Fibroblast of pulmonary artery (primary cell): ENCODE results near the gene NKD2.

Experiments
- DNase-seq: peaks from one replicate; pipeline ENCODE4 v3.0.0-alpha.2; 2010; ENCODE audit warnings: low read depth
- H3K4me3 ChIP-seq: replicated peaks from 2 replicates; pipeline ENCODE4 v1.5.1; 2011; ENCODE audit warnings: low read depth, mild to moderate bottlenecking, control low read depth, low read length, moderate library complexity
- TF ChIP-seq, protein P1 (sequence below): IDR thresholded peaks from 2 replicates; pipeline ENCODE4 v1.5.1; 2011; ENCODE audit warnings: mild to moderate bottlenecking, control low read depth, low read length, inconsistent platforms; ENCODE audit errors: missing control alignments

NKD2 gene

DNA sequence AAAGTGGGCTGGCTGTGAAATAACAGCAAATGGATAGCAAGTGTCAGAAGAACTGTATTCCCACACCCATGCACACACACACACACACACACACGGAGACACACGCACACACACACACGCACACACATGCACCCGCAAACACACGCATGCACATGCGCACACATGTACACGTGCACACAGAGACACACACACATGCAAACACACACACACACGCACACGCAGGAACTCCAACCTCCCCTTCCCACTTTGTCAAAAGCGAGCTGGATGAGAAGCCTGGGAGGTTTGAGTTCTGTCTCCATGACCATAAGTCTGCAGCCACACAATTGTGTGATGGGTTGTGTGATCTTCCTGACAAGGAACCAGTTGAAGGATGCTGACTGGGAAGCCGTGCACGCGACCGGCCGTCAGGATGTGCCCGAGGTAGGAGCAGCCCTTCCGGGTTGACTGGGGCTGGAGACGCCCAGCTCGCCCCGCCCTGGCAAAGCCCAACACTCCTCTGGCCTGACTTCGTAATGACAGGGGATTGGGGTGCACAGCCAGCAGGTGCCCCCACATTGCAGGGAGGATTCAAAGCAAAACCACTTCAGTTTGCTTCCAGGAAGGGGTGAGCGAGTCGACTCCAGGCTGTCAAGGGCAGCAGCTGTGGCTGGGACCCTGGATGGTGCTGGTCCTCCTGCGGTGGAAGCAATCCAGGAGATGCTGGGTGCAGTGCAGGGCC is 29.3 kb upstream of the NKD2 start:
- TF ChIP-seq, protein P1, sequence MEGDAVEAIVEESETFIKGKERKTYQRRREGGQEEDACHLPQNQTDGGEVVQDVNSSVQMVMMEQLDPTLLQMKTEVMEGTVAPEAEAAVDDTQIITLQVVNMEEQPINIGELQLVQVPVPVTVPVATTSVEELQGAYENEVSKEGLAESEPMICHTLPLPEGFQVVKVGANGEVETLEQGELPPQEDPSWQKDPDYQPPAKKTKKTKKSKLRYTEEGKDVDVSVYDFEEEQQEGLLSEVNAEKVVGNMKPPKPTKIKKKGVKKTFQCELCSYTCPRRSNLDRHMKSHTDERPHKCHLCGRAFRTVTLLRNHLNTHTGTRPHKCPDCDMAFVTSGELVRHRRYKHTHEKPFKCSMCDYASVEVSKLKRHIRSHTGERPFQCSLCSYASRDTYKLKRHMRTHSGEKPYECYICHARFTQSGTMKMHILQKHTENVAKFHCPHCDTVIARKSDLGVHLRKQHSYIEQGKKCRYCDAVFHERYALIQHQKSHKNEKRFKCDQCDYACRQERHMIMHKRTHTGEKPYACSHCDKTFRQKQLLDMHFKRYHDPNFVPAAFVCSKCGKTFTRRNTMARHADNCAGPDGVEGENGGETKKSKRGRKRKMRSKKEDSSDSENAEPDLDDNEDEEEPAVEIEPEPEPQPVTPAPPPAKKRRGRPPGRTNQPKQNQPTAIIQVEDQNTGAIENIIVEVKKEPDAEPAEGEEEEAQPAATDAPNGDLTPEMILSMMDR, result no peak
- H3K4me3 ChIP-seq, result no peak overlapping the region
- no peak for DNase-seq

DNA sequence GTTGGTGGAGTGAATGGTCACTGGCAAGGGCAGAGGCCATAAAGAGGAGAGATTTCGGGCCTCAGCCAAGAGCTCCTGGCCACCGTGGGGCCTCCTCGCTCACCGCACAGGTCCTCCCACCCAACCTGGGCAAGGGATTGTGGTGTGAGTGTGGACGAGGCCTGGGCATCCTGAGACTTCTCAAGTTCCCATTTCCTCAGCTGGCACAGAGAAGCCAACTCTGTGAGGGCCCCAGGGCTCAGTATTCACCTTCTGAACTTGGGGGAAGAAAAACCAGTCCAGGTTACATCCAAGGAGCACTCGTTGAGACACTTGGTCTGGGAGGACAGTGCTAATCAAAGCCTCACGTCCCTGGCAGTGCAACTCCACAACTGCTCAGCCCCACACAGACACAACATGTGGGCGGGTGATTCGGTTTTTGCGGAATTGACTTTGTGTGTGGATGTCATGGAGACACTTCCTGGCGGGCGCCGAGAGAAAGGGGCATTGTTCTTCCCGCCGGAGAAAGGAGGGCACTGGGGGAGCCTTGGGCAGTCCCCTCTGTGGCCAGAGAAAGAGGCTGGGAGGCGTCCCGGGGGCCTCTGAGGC is 28.5 kb upstream of the NKD2 start:
- TF ChIP-seq, protein P1, result no peak
- no peak for DNase-seq
- H3K4me3 ChIP-seq, result no peak overlapping the region

DNA sequence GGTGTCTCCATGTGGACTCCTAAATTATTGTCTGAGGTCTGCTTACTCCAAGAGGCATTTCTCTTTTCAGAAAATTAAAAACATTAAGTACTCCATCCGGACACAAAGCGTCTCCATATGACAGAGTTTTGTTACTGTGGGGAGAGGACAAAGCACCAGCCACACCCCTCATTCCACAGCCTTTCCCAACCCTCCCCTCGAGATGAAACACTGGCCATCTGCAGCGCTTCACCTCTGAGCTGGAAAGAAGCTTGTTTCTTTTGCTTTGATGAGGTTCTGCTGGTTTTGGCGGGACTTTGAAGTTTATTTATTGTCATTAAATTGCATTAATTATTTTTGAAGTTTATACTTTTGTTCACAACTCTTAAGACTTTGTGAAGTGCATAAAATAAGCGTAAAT is 27.6 kb upstream of the NKD2 start:
- no peak for DNase-seq
- H3K4me3 ChIP-seq, result no peak overlapping the region
- TF ChIP-seq, protein P1, result no peak

DNA sequence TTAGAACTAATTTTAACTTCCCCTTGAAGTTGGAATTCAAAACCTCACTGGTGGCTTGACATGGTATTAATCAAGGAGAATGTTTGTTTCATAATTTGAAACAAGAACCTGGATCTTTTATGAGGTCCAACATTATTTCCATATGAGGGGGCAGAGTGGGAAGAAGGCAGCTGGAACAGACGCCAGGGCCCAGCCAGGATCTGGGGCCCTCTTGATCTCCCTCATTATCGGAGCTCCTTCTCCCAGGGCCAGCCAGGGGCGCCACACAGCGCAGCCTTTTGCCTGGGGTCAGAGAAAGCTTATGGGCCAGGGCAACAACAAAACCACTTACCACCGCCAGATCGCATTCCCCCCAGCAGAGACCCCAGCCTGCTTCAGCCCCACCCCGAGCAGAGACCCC is 27.1 kb upstream of the NKD2 start:
- no peak for DNase-seq
- H3K4me3 ChIP-seq, result no peak overlapping the region
- TF ChIP-seq, protein P1, result no peak

DNA sequence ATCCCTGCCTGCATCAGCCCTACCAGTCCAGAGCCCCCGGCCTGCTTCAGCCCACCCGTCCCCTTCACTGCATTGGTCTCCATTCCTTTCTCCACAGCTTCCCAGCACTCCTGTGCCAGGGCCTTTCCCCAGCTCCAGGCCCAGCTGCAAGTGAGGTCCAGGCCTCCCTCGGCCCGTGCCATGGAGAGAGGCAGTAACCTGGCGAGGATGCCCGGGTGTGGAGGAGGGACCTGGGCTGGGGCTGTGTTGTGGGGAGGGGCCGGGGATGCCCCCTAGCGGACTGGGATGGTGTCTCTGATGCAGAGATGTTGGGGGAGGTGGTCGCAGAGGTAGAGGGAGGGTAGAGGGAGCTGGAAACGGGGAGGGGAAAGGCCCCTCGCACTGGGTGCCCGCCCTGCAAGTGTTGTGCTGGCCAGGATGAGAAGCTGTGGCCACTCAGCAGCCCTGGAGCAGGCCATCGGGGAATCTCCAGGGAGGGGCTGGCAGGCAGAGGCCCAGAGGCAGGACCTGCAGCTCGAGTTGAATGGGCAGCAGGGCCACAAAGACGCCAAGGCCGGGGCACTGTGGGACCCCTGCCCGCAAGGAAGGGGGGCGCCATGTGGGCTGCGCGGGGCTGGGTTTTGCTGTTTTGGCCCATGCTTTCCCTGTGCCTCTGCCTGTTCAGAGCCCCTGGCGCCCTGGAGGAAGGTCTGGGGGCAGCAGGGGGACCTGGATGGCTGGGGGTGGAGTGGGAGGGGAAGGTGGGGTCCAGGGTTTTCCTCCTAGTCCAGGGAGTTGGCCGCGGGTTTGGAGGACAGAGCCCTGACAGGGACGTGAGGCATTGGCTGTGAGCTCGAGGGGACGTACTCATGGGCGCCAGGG is 26.0 kb upstream of the NKD2 start:
- no peak overlapping the region for H3K4me3 ChIP-seq
- DNase-seq, result no peak
- TF ChIP-seq, protein P1, result peak; percentile 31

DNA sequence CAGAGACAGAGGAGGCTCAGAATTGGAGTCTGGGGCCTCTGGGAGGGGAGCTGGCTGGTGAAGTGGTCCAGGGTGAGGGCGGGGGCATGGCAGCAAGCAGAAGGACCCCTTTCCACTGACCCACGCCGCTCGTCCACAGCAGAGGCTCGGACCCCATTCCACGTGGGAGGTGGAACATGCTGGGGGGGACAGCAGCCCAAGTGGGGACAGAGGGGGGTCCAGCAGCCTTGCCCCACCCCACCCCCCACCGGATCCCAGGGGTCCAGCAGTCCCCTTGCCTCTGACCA is 25.4 kb upstream of the NKD2 start:
- no peak overlapping the region for H3K4me3 ChIP-seq
- DNase-seq, result no peak
- TF ChIP-seq, protein P1, result no peak
